Measurements from ENCODE around the gene CEBPG. TPM values are rescaled to one million over a fixed set of nuclear protein-coding genes. Genes with fewer than 3 reads are reported as not detected.

Gene CEBPG
- total RNA-seq, 1 donor from 2014 or later: 39.7 TPM

- no peak for TF ChIP-seq CTCF (IDR thresholded peaks at IDR 0.05)
- Mint-ChIP-seq H3K27me3 (ENCODE audit: unreplicated experiment) (no peaks in the 10 kb centered on the region), H3K36me3 (ENCODE audit: unreplicated experiment) (peaks cover 4% of the 10 kb centered on the region), H3K9me3 (ENCODE audit: unreplicated experiment) (no peaks in the 10 kb centered on the region), H3K4me3 (ENCODE audit: unreplicated experiment) (no peak overlapping the region), H3K27ac (ENCODE audit: unreplicated experiment) (no peak overlapping the region), H3K4me1 (ENCODE audit: unreplicated experiment) (peaks cover 9% of the 10 kb centered on the region)
- no peak for DNase-seq (ENCODE audit: extremely low spot score, unreplicated experiment)
Observed at GRCh38 chr19:33408538-33409434, 35.3 kb downstream of the CEBPG start.

- H3K27ac Mint-ChIP-seq (ENCODE audit: unreplicated experiment): no peak overlapping the region
- H3K9me3 Mint-ChIP-seq (ENCODE audit: unreplicated experiment): no peaks in the 10 kb centered on the region
- DNase-seq (ENCODE audit: extremely low spot score, unreplicated experiment): no peak
- peaks cover 9% of the 10 kb centered on the region for H3K4me1 Mint-ChIP-seq (ENCODE audit: unreplicated experiment)
- TF ChIP-seq CTCF (IDR thresholded peaks at IDR 0.05): no peak
- H3K27me3 Mint-ChIP-seq (ENCODE audit: unreplicated experiment): no peaks in the 10 kb centered on the region
- H3K36me3 Mint-ChIP-seq (ENCODE audit: unreplicated experiment): peaks cover 2% of the 10 kb centered on the region
- no peak overlapping the region for H3K4me3 Mint-ChIP-seq (ENCODE audit: unreplicated experiment)
Observed at GRCh38 chr19:33409906-33410685, 36.6 kb downstream of the CEBPG start.

DNA sequence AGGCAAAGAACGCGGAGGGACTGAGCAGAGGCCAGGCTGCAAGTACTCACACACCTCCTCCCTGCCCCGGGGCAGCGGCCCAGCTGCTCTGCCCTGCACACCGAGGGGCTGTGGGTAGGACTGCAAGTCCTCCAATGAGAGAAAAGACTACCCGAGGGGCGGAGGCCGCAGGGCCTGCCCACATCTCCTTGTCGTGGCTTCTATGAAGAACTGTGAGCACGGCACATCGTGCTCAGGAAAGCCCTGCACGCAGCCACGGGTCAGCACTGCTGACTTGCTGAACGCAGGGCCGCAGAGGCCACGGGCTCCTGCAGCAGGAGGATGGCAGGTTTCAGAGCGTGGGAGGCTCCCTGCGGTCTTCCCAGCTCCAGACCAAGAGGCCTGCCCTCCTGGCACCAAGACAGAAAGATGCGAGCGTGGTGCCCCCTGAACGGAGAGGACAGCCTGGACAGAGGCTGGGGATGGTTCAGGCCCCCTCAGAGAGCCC, 37.4 kb downstream of the CEBPG start:
- Mint-ChIP-seq H3K27ac (ENCODE audit: unreplicated experiment) (no peak overlapping the region), H3K27me3 (ENCODE audit: unreplicated experiment) (no peaks in the 10 kb centered on the region), H3K9me3 (ENCODE audit: unreplicated experiment) (no peaks in the 10 kb centered on the region), H3K36me3 (ENCODE audit: unreplicated experiment) (peaks cover 2% of the 10 kb centered on the region), H3K4me3 (ENCODE audit: unreplicated experiment) (no peak overlapping the region), H3K4me1 (ENCODE audit: unreplicated experiment) (peaks cover 9% of the 10 kb centered on the region)
- TF ChIP-seq CTCF (IDR thresholded peaks at IDR 0.05): no peak
- DNase-seq (ENCODE audit: extremely low spot score, unreplicated experiment): no peak

GRCh38 chr19:33411621-33412180, 38.2 kb downstream of the CEBPG start:
- Mint-ChIP-seq H3K27me3 (ENCODE audit: unreplicated experiment) (no peaks in the 10 kb centered on the region), H3K27ac (ENCODE audit: unreplicated experiment) (no peak overlapping the region), H3K4me1 (ENCODE audit: unreplicated experiment) (peaks cover 12% of the 10 kb centered on the region), H3K4me3 (ENCODE audit: unreplicated experiment) (no peak overlapping the region), H3K36me3 (ENCODE audit: unreplicated experiment) (peaks cover 2% of the 10 kb centered on the region), H3K9me3 (ENCODE audit: unreplicated experiment) (no peaks in the 10 kb centered on the region)
- no peak for DNase-seq (ENCODE audit: extremely low spot score, unreplicated experiment)
- TF ChIP-seq CTCF (IDR thresholded peaks at IDR 0.05): no peak
